Esophagus squamous epithelium (tissue), 4 donors: Measurements from ENCODE around the gene FKTN.

ENCODE experiments used
- POLR2A ChIP-seq, 4 donors: fragments of 450-650 bp; IDR thresholded peaks; one replicate each; pipeline ENCODE4 v1.6.1; 2017; ENCODE audit warnings: antibody characterized with exemption in 4 of 4, mild to moderate bottlenecking in 4 of 4, moderate library complexity in 3 of 4
- TF ChIP-seq, protein P1 (sequence below), 6 experiments: fragments of 450-650 bp in 4 of 6; fragments of 200-600 bp in 2 of 6; sonication (generic) in 2 of 6; IDR thresholded peaks; one replicate each; pipeline ENCODE4 v1.5.1; 2016 to 2019; ENCODE audit warnings: antibody characterized with exemption in 6 of 6, mild to moderate bottlenecking in 4 of 6, moderate library complexity in 4 of 6

DNA sequence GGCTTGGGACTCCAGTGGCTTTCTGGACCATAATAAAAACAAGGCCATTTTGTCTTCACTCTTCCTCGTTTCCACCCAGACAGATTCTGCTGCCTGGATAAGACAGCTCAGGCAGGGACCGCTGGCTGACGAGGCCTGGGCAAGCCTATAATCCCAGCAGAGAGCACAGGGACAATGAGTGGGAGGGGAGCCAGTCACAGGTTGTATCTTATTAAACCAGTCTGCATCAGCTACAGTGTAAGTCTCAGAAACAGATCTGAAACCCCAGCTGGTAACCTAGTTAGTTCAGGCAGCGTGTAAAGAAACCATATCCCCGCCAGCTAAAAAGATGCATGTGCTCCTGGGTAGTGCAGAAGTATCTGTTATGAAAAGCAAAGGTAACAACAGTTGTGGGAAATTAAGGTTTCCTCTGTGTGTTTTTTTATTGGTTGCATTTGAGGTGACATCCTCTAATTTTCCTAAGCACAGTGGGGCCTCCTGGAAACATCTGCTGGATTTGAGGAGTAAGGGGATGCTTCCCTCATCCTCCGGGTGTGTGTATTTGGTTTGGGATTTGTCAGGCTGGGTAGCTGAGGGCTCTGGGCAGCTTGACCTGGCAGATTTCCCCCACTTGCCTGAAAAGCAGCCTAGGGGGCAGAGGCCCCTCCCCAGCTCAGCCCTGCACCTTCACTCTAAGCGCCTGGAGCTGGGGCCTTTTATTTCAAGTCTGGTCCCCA, 89.1 kb downstream of the FKTN start:
- TF ChIP-seq, protein P1, sequence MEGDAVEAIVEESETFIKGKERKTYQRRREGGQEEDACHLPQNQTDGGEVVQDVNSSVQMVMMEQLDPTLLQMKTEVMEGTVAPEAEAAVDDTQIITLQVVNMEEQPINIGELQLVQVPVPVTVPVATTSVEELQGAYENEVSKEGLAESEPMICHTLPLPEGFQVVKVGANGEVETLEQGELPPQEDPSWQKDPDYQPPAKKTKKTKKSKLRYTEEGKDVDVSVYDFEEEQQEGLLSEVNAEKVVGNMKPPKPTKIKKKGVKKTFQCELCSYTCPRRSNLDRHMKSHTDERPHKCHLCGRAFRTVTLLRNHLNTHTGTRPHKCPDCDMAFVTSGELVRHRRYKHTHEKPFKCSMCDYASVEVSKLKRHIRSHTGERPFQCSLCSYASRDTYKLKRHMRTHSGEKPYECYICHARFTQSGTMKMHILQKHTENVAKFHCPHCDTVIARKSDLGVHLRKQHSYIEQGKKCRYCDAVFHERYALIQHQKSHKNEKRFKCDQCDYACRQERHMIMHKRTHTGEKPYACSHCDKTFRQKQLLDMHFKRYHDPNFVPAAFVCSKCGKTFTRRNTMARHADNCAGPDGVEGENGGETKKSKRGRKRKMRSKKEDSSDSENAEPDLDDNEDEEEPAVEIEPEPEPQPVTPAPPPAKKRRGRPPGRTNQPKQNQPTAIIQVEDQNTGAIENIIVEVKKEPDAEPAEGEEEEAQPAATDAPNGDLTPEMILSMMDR (IDR thresholded peaks at IDR 0.05), result no peak
- no peak for TF ChIP-seq POLR2A (IDR thresholded peaks at IDR 0.05)
